HepG2 (cell line): ENCODE results near the gene NFKB1. TPM values are rescaled to one million over a fixed set of nuclear protein-coding genes. Genes with fewer than 3 reads are reported as not detected.

Source experiments
- ATAC-seq: fragments of 200-7000 bp; cut with Tn5 transposase; 3 replicates; pipeline ENCODE4 v1.9.1; 2020; ENCODE audit warnings: mild to moderate bottlenecking, moderate library complexity
- BruUV-seq: library from RNA; stranded (reverse); fragments of 400-500 nt; replicated peaks from 2 replicates; lab custom pipeline; 2021; lab: Mats Ljungman, UMichigan
- CTCF ChIA-PET: fragments of 300-600 bp; formaldehyde crosslinking; extraction: SDS; loops from one replicate; lab custom pipeline; 2021; ENCODE audit warnings: low total read pairs, inconsistent platforms, low intra/inter-chr PET ratio; lab: Yijun Ruan, JAX
- POLR2A ChIA-PET: fragments of 350-600 bp; sonication (Branson Sonifier 250); formaldehyde crosslinking; loops from one replicate; lab custom pipeline; 2020; ENCODE audit warnings: antibody characterized with exemption, inconsistent platforms; lab: Yijun Ruan, JAX
- DNase-seq: peaks from one replicate; pipeline ENCODE4 v3.0.0-alpha.2; 2015; ENCODE audit warnings: low spot score
- FAIRE-seq: peaks from 3 replicates; lab custom pipeline; 2011; peaks lifted over from hg19 to GRCh38; lab: Jason Lieb, UNC
- H2AFZ ChIP-seq: one replicate; pipeline ENCODE4 v1.6.1; 2011; ENCODE audit warnings: low read length, inconsistent platforms
- H3K27ac ChIP-seq: fragments of 300-600 bp; 3 replicates; pipeline ENCODE4 v1.8.0; 2011; ENCODE audit warnings: mixed run types, mild to moderate bottlenecking, mixed read lengths, low read length, inconsistent platforms; ENCODE audit not compliant: insufficient read depth; ENCODE audit errors: extremely low read length
- H3K27me3 ChIP-seq, 2 experiments: fragments of 200-600 bp in 1 of 2; 2 replicates in 1 of 2; 3 replicates in 1 of 2; pipeline versions ENCODE4 v1.6.0 to v1.8.0; 2011; ENCODE audit warnings: low read length in 2 of 2, mild to moderate bottlenecking in 2 of 2, moderate library complexity in 2 of 2, inconsistent platforms in 1 of 2; ENCODE audit not compliant: insufficient read depth in 2 of 2, control insufficient read depth in 1 of 2
- H3K36me3 ChIP-seq, 2 experiments: fragments of 200-600 bp in 1 of 2; replicated peaks in 1 of 2; 2 replicates in 1 of 2; 3 replicates in 1 of 2; pipeline versions ENCODE4 v1.5.1 to v1.8.0; 2011; ENCODE audit warnings: low read length in 2 of 2, inconsistent platforms in 1 of 2; ENCODE audit not compliant: insufficient read depth in 2 of 2, control insufficient read depth in 1 of 2
- H3K4me1 ChIP-seq: 2 replicates; pipeline ENCODE4 v1.5.1; 2012; ENCODE audit warnings: low read length, inconsistent platforms; ENCODE audit not compliant: insufficient read depth
- H3K4me2 ChIP-seq: 2 replicates; pipeline ENCODE4 v1.6.0; 2011; ENCODE audit warnings: low read depth, low read length, inconsistent platforms
- H3K4me3 ChIP-seq, 3 experiments: fragments of 200-600 bp in 1 of 3; sonication (generic), shearing (Covaris generic) in 1 of 3; replicated peaks in 1 of 3; 2 replicates each; pipeline ENCODE4 v1.5.1; 2011 to 2016; ENCODE audit warnings: low read length in 3 of 3, inconsistent platforms in 2 of 3, low read depth in 2 of 3, mild to moderate bottlenecking in 2 of 3, control low read depth in 1 of 3, mixed read lengths in 1 of 3; ENCODE audit not compliant: insufficient read depth in 1 of 3
- H3K79me2 ChIP-seq: one replicate; pipeline ENCODE4 v1.6.1; 2011; ENCODE audit warnings: low read length, inconsistent platforms; ENCODE audit not compliant: insufficient read depth
- H3K9ac ChIP-seq: 2 replicates; pipeline ENCODE4 v1.6.0; 2011; ENCODE audit warnings: mild to moderate bottlenecking, low read depth, low read length, inconsistent platforms; ENCODE audit not compliant: insufficient read depth
- H3K9me3 ChIP-seq: 2 replicates; pipeline ENCODE4 v1.5.1; 2012; ENCODE audit warnings: mild to moderate bottlenecking, low read length
- H4K20me1 ChIP-seq: 2 replicates; pipeline ENCODE4 v1.6.0; 2011; ENCODE audit warnings: inconsistent platforms, mild to moderate bottlenecking, low read length, moderate library complexity; ENCODE audit not compliant: insufficient read depth
- DZIP1 ChIP-seq: sonication (generic); formaldehyde crosslinking; IDR thresholded peaks from 2 replicates; pipeline ENCODE4 v1.5.0; 2020; ENCODE audit warnings: mild to moderate bottlenecking, missing genetic modification reagents
- E2F2 ChIP-seq: sonication (generic); formaldehyde crosslinking; IDR thresholded peaks from 2 replicates; pipeline ENCODE4 v1.4.0; 2020; ENCODE audit warnings: missing genetic modification reagents, borderline replicate concordance
- KAT2B ChIP-seq: fragments of 150-350 bp; IDR thresholded peaks from 2 replicates; pipeline ENCODE4 v1.6.1; 2014; ENCODE audit warnings: low read depth, low read length, borderline replicate concordance
- KDM2A ChIP-seq: sonication (generic); formaldehyde crosslinking; IDR thresholded peaks from 2 replicates; pipeline ENCODE4 v1.4.0; 2020; ENCODE audit warnings: low read depth, missing genetic modification reagents, borderline replicate concordance
- MAFF ChIP-seq: IDR thresholded peaks from 2 replicates; pipeline ENCODE4 v1.6.1; 2011; ENCODE audit warnings: low read depth, low read length, improper control_type of control experiment
- MAFK ChIP-seq, 2 experiments: IDR thresholded peaks in 1 of 2; conservative IDR thresholded peaks in 1 of 2; 2 replicates each; pipeline ENCODE4 v1.6.1; 2011; ENCODE audit warnings: improper control_type of control experiment in 2 of 2, low read length in 2 of 2
- MYC ChIP-seq: sonication (generic); formaldehyde crosslinking; IDR thresholded peaks from 2 replicates; pipeline ENCODE4 v1.9.0; 2021; ENCODE audit warnings: missing genetic modification reagents, borderline replicate concordance
- SNRNP70 ChIP-seq: fragments of 200-400 bp; formaldehyde crosslinking; IDR thresholded peaks from 2 replicates; pipeline ENCODE4 v1.6.1; 2017; ENCODE audit warnings: mild to moderate bottlenecking, low read depth, low read length, moderate library complexity
- ZFY ChIP-seq: sonication (generic); formaldehyde crosslinking; IDR thresholded peaks from 2 replicates; pipeline ENCODE4 v1.4.0; 2020; ENCODE audit warnings: missing genetic modification reagents
- ZNF674 ChIP-seq: sonication (generic); formaldehyde crosslinking; IDR thresholded peaks from 2 replicates; pipeline ENCODE4 v1.5.0; 2020; ENCODE audit warnings: low read depth, mild to moderate bottlenecking, missing genetic modification reagents
- WGBS: methylation state at CpG from one replicate; pipeline ENCODE4 v1.1.6; 2017; ENCODE audit warnings: low lambda C conversion rate; 5-methylcytosine and 5-hydroxymethylcytosine counted together
- in situ Hi-C: cut with HindIII; loops from 2 replicates; pipeline ENCODE4 v1.10.0; 2017; ENCODE audit warnings: low pct_unique_long_range_greater_than_20kb; ENCODE audit not compliant: extremely low pct_ligation_motif_present
- intact Hi-C: fragments of 100-400 bp; cut with micrococcal nuclease; formaldehyde crosslinking; loops from one replicate; pipeline ENCODE4 v1.10.0; 2022; ENCODE audit not compliant: unreplicated experiment
- polyA plus RNA-seq, 8 experiments: library from polyadenylated mRNA; depleted of rRNA in 3 of 8; stranded (reverse) in 7 of 8; unstranded in 1 of 8; fragments of >200 nt; fragmentation: Illumina TruSeq in 4 of 8; extraction: Trizol in 4 of 8; gene quantifications; 2 replicates each; pipeline versions ENCODE4 v1.2.1 to v1.2.3, GENCODE V29; 2011 to 2016; ENCODE audit warnings: low read depth in 4 of 8, missing spikeins in 1 of 8, mixed read lengths in 1 of 8; ENCODE audit not compliant: insufficient read depth in 1 of 8
- total RNA-seq, 5 experiments: library from RNA; depleted of rRNA; stranded (reverse); fragments of >200 nt; fragmentation: Illumina TruSeq; extraction: Trizol; gene quantifications; 2 replicates each; pipeline ENCODE4 v1.2.3, GENCODE V29; 2016; ENCODE audit warnings: low read depth in 1 of 5
- TF ChIP-seq, protein P1 (sequence below): sonication (generic); formaldehyde crosslinking; conservative IDR thresholded peaks from 2 replicates; pipeline ENCODE4 v1.8.0; 2022; ENCODE audit warnings: missing genetic modification reagents

NFKB1 gene
- total and polyA plus RNA-seq, 2 of the 13 experiments (the other 11 are each of a cell fraction or from before 2014, with no cell fraction given) = 15.4 to 31.6 TPM

DNA sequence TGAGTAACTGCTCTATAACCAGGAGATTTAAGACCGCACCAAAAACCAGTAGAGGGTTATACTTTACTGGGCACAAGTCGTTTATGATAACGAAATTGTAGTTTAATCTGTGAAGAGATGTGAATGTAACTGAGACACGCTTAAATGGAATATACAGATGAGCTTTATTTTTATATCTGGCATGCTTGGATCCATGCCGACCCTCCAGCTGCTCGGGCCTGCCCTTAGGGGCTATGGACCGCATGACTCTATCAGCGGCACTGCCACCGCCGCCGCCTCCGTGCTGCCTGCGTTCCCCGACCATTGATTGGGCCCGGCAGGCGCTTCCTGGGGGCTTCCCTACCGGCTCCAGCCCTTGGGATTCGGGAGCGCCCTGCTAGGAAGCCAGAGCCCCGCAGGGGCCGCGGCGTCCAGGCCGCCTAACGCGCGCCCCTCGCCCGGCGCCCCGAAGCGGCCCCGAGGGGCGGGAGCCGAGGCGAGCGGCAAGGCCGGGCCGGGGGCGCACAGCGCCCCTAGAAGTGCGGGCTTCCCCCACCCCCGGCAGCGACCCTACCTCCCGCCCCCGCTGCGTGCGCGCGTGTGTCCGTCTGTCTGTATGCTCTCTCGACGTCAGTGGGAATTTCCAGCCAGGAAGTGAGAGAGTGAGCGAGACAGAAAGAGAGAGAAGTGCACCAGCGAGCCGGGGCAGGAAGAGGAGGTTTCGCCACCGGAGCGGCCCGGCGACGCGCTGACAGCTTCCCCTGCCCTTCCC, at the start of gene NFKB1 (continued):
- TF ChIP-seq KDM2A (CRISPR knock-in tag) = peak; percentile 43; the same call in 1 of the 2 replicates

- H3K4me1 ChIP-seq = no peaks in the 10 kb centered on the region
- in situ Hi-C loops = no loop called here
- no peaks in the 10 kb centered on the region for H3K36me3 ChIP-seq
- H3K9me3 ChIP-seq = no peaks in the 10 kb centered on the region
- ATAC-seq (no peak), FAIRE-seq (no peak), DNase-seq (no peak)
- 47% methylated on average over 1 of the region's 1 CpG for WGBS
- no peak overlapping the region for H3K27ac ChIP-seq
- ChIA-PET CTCF (no interaction called here), POLR2A (no interaction called here)
- no peak overlapping the region for H2AFZ ChIP-seq
- H3K27me3 ChIP-seq = peaks cover 0 to 3% of the 10 kb centered on the region in 2 experiments; a peak in 3 of 5 replicates
- no TSS peak for BruUV-seq
- H3K9ac ChIP-seq = no peak overlapping the region
- no peaks in the 10 kb centered on the region for H3K79me2 ChIP-seq
- no peak overlapping the region for H3K4me2 ChIP-seq
- intact Hi-C loops = loop anchor here (1.0 kb wide), 1 partner anchor 172 kb away; no protein-coding TSS in a partner anchor
- no peak overlapping the region for H3K4me3 ChIP-seq
- TF ChIP-seq MYC (CRISPR knock-in tag) (no peak), MAFK (conservative IDR thresholded peaks at IDR 0.05 in 1 of 2, IDR thresholded peaks at IDR 0.05 in 1 of 2; ENCODE audit: low read length in 2 of 2) (peak; percentile 25 to 74; a peak in 2 of 4 replicates), ZFY (CRISPR knock-in tag) (no peak), SNRNP70 (no peak), ZNF674 (CRISPR knock-in tag) (no peak), KAT2B (no peak), MAFF (peak; percentile 22; the same call in 1 of the 2 replicates), DZIP1 (no peak), E2F2 (no peak)
- TF ChIP-seq, protein P1, sequence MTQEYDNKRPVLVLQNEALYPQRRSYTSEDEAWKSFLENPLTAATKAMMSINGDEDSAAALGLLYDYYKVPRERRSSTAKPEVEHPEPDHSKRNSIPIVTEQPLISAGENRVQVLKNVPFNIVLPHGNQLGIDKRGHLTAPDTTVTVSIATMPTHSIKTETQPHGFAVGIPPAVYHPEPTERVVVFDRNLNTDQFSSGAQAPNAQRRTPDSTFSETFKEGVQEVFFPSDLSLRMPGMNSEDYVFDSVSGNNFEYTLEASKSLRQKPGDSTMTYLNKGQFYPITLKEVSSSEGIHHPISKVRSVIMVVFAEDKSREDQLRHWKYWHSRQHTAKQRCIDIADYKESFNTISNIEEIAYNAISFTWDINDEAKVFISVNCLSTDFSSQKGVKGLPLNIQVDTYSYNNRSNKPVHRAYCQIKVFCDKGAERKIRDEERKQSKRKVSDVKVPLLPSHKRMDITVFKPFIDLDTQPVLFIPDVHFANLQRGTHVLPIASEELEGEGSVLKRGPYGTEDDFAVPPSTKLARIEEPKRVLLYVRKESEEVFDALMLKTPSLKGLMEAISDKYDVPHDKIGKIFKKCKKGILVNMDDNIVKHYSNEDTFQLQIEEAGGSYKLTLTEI (CRISPR knock-in tag) = no peak
- no peaks in the 10 kb centered on the region for H4K20me1 ChIP-seq
These were observed 48.3 kb upstream of the NFKB1 start for GRCh38 chr4:102452854-102453253.
